Type B pancreatic cell (in vitro differentiated cells): Measurements from ENCODE around the gene FHDC1. TPM values are rescaled to one million over a fixed set of nuclear protein-coding genes. Genes with fewer than 3 reads are reported as not detected.

Source experiments
- DNase-seq: peaks from one replicate; pipeline ENCODE4 v3.0.0; 2021; ENCODE audit warnings: mixed read lengths; ENCODE audit not compliant: unreplicated experiment; ENCODE audit errors: extremely low spot score
- H3K27ac Mint-ChIP-seq: 2 replicates; pipeline ENCODE4 v1.8.0; 2021; ENCODE audit warnings: mild to moderate bottlenecking, mixed read lengths
- H3K27me3 Mint-ChIP-seq: 2 replicates; pipeline ENCODE4 v1.8.0; 2021; ENCODE audit warnings: mixed read lengths
- H3K36me3 Mint-ChIP-seq: 2 replicates; pipeline ENCODE4 v1.8.0; 2021; ENCODE audit warnings: mixed read lengths
- H3K4me1 Mint-ChIP-seq: one replicate; pipeline ENCODE4 v1.8.0; 2021; ENCODE audit warnings: mixed read lengths; ENCODE audit not compliant: unreplicated experiment
- H3K4me3 Mint-ChIP-seq: 2 replicates; pipeline ENCODE4 v1.8.0; 2021; ENCODE audit warnings: mild to moderate bottlenecking, mixed read lengths
- H3K9me3 Mint-ChIP-seq: 2 replicates; pipeline ENCODE4 v1.8.0; 2021; ENCODE audit warnings: mixed read lengths
- CTCF ChIP-seq: fragments of 200-600 bp; sonication (generic); conservative IDR thresholded peaks from 2 replicates; pipeline ENCODE4 v1.5.0; 2021; ENCODE audit warnings: antibody characterized with exemption, mild to moderate bottlenecking
- total RNA-seq: library from RNA; stranded (reverse); gene quantifications from 2 replicates; pipeline ENCODE4 v1.2.1, GENCODE V29; 2021; ENCODE audit warnings: low replicate concordance

The FHDC1 gene
- total RNA-seq, 1 donor from 2014 or later: 23.1 TPM

GRCh38 chr4:152947311-152947710 is 11.2 kb downstream of the FHDC1 start:
- no peak for DNase-seq
- Mint-ChIP-seq H3K9me3 (no peaks in the 10 kb centered on the region), H3K36me3 (peaks cover 25% of the 10 kb centered on the region), H3K4me1 (peaks cover 60% of the 10 kb centered on the region), H3K27me3 (peaks cover 2% of the 10 kb centered on the region), H3K4me3 (peak overlapping the region; percentile 38), H3K27ac (no peak overlapping the region)
- TF ChIP-seq CTCF: no peak

- DNase-seq: no peak
- H3K27ac Mint-ChIP-seq: no peak overlapping the region
- H3K4me1 Mint-ChIP-seq: peaks cover 49% of the 10 kb centered on the region
- peak overlapping the region; percentile 6 for H3K4me3 Mint-ChIP-seq
- no peak for TF ChIP-seq CTCF
- peaks cover 34% of the 10 kb centered on the region for H3K36me3 Mint-ChIP-seq
- H3K27me3 Mint-ChIP-seq: peaks cover 2% of the 10 kb centered on the region
- no peaks in the 10 kb centered on the region for H3K9me3 Mint-ChIP-seq
Observed at GRCh38 chr4:152949930-152950329, 13.8 kb downstream of the FHDC1 start.

GRCh38 chr4:152950402-152951274 is 14.5 kb downstream of the FHDC1 start:
- Mint-ChIP-seq H3K9me3 (no peaks in the 10 kb centered on the region), H3K27ac (peak overlapping the region; percentile 31), H3K36me3 (peaks cover 34% of the 10 kb centered on the region), H3K27me3 (peaks cover 2% of the 10 kb centered on the region), H3K4me3 (peak overlapping the region; percentile 29), H3K4me1 (peaks cover 47% of the 10 kb centered on the region)
- no peak for TF ChIP-seq CTCF
- DNase-seq: no peak

- TF ChIP-seq CTCF: no peak
- peak overlapping the region; percentile 3 for H3K4me3 Mint-ChIP-seq
- H3K9me3 Mint-ChIP-seq: no peaks in the 10 kb centered on the region
- H3K27me3 Mint-ChIP-seq: peaks cover 2% of the 10 kb centered on the region
- peaks cover 47% of the 10 kb centered on the region for H3K4me1 Mint-ChIP-seq
- H3K27ac Mint-ChIP-seq: no peak overlapping the region
- no peak for DNase-seq
- H3K36me3 Mint-ChIP-seq: peaks cover 34% of the 10 kb centered on the region
Observed at GRCh38 chr4:152951348-152951747, 15.2 kb downstream of the FHDC1 start.

GRCh38 chr4:152953514-152953913 is 17.4 kb downstream of the FHDC1 start:
- no peaks in the 10 kb centered on the region for H3K27me3 Mint-ChIP-seq
- H3K4me1 Mint-ChIP-seq: peaks cover 51% of the 10 kb centered on the region
- H3K27ac Mint-ChIP-seq: peak overlapping the region; percentile 69

More at GRCh38 chr4:152953514-152953913, 17.4 kb downstream of the FHDC1 start:
- peaks cover 20% of the 10 kb centered on the region for H3K36me3 Mint-ChIP-seq
- TF ChIP-seq CTCF: no peak
- H3K9me3 Mint-ChIP-seq: no peaks in the 10 kb centered on the region
- H3K4me3 Mint-ChIP-seq: no peak overlapping the region
- no peak for DNase-seq
